Measurements from ENCODE around the gene BCL7A.

Gene BCL7A

DNA sequence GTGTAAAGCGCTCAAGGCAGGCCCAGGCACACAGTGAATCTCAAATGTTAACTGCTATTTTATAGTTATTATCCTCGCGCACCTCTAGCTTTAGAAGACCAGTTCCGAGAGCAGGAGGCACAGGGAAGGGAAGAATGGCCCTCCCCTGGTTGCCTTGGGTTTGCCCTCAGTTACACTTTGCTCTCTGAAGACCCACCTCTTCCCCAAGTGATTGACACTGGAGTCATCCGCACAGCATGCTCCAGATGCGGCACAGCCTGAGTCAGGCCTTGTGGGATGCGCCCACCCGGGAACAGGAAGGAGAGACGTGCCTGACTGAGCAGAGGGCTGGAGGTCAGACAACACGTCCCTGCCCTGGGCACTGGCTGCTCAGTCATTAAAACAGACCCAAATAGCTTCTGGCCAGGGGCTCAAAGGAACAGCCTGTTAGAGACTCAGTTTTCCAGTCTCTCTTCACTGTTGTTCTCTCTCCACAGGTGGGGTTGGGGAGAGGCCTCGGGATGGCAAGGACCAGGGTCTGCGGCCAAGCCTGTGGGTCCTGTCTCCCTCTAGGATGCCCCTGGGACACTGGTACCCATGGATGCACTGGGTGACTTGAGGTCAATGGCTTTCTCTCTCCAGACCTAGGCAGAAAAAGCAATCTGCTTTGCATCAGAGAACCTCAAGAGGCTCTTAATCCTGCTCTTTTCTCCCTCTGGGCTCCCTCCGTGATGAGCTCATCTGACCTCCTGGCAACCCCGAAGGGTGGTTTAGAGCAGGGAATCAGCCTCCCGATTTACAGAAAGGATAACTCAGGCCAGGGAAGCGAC, 43.3 kb downstream of the BCL7A start:
- Histone ChIP-seq H3K9me3 (ENCODE audit: insufficient read depth, low read length) (no peaks in the 10 kb centered on the region), H3F3A (ENCODE audit: insufficient read depth) (peaks cover 40% of the 10 kb centered on the region), H2AFZ (ENCODE audit: low read depth, low read length, severe bottlenecking) (peak overlapping the region; percentile 46), H3K79me2 (ENCODE audit: insufficient read depth, low read length) (no peaks in the 10 kb centered on the region; the same call in 1 of the 2 replicates), H3K9me2 (replicated peaks; ENCODE audit: insufficient read depth, low read length) (no peaks in the 10 kb centered on the region), H3K4me3 (ENCODE audit: insufficient read depth, low read length, poor library complexity, severe bottlenecking) (peak overlapping the region; percentile 58), H3K27me3 (ENCODE audit: low read length) (no peaks in the 10 kb centered on the region), H3K27ac (ENCODE audit: low read depth, low read length) (no peak overlapping the region), H3K9ac (ENCODE audit: low read length) (peak overlapping the region; percentile 54), H3K36me3 (ENCODE audit: low read length) (peaks cover 4% of the 10 kb centered on the region; the same call in 1 of the 2 replicates), H3K4me2 (ENCODE audit: low read depth, low read length, poor library complexity, severe bottlenecking) (peak overlapping the region; percentile 70), H4K20me1 (ENCODE audit: low read depth, low read length) (no peaks in the 10 kb centered on the region)
- TF ChIP-seq, protein P1, sequence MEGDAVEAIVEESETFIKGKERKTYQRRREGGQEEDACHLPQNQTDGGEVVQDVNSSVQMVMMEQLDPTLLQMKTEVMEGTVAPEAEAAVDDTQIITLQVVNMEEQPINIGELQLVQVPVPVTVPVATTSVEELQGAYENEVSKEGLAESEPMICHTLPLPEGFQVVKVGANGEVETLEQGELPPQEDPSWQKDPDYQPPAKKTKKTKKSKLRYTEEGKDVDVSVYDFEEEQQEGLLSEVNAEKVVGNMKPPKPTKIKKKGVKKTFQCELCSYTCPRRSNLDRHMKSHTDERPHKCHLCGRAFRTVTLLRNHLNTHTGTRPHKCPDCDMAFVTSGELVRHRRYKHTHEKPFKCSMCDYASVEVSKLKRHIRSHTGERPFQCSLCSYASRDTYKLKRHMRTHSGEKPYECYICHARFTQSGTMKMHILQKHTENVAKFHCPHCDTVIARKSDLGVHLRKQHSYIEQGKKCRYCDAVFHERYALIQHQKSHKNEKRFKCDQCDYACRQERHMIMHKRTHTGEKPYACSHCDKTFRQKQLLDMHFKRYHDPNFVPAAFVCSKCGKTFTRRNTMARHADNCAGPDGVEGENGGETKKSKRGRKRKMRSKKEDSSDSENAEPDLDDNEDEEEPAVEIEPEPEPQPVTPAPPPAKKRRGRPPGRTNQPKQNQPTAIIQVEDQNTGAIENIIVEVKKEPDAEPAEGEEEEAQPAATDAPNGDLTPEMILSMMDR (IDR thresholded peaks at IDR 0.05; ENCODE audit: insufficient read depth, low read length, poor library complexity, severe bottlenecking), result no peak
- TF ChIP-seq EZH2phosphoT487 (conservative IDR thresholded peaks at IDR 0.05; ENCODE audit: low read length), result no peak

GRCh38 chr12:122067548-122067947, 45.9 kb downstream of the BCL7A start:
- Histone ChIP-seq H3K9ac (ENCODE audit: low read length) (no peak overlapping the region), H2AFZ (ENCODE audit: low read depth, low read length, severe bottlenecking) (no peak overlapping the region), H3K27ac (ENCODE audit: low read depth, low read length) (no peak overlapping the region), H3K4me2 (ENCODE audit: low read depth, low read length, poor library complexity, severe bottlenecking) (peak overlapping the region; percentile 6), H3F3A (ENCODE audit: insufficient read depth) (peaks cover 17% of the 10 kb centered on the region), H3K9me2 (replicated peaks; ENCODE audit: insufficient read depth, low read length) (no peaks in the 10 kb centered on the region), H3K79me2 (ENCODE audit: insufficient read depth, low read length) (no peaks in the 10 kb centered on the region; the same call in 1 of the 2 replicates), H3K4me3 (ENCODE audit: insufficient read depth, low read length, poor library complexity, severe bottlenecking) (no peak overlapping the region), H3K27me3 (ENCODE audit: low read length) (no peaks in the 10 kb centered on the region), H4K20me1 (ENCODE audit: low read depth, low read length) (no peaks in the 10 kb centered on the region), H3K36me3 (ENCODE audit: low read length) (no peaks in the 10 kb centered on the region), H3K9me3 (ENCODE audit: insufficient read depth, low read length) (no peaks in the 10 kb centered on the region)
- no peak for TF ChIP-seq EZH2phosphoT487 (conservative IDR thresholded peaks at IDR 0.05; ENCODE audit: low read length)
- TF ChIP-seq, protein P1 (IDR thresholded peaks at IDR 0.05; ENCODE audit: insufficient read depth, low read length, poor library complexity, severe bottlenecking), result no peak

- Histone ChIP-seq H3K9ac (ENCODE audit: low read length) (no peak overlapping the region), H4K20me1 (ENCODE audit: low read depth, low read length) (no peaks in the 10 kb centered on the region), H3K27me3 (ENCODE audit: low read length) (no peaks in the 10 kb centered on the region), H3K9me3 (ENCODE audit: insufficient read depth, low read length) (no peaks in the 10 kb centered on the region), H3K36me3 (ENCODE audit: low read length) (no peaks in the 10 kb centered on the region), H3K4me2 (ENCODE audit: low read depth, low read length, poor library complexity, severe bottlenecking) (peak overlapping the region; percentile 6), H3K27ac (ENCODE audit: low read depth, low read length) (no peak overlapping the region), H3K79me2 (ENCODE audit: insufficient read depth, low read length) (no peaks in the 10 kb centered on the region; the same call in 1 of the 2 replicates), H3F3A (ENCODE audit: insufficient read depth) (peaks cover 12% of the 10 kb centered on the region), H3K9me2 (replicated peaks; ENCODE audit: insufficient read depth, low read length) (no peaks in the 10 kb centered on the region), H2AFZ (ENCODE audit: low read depth, low read length, severe bottlenecking) (no peak overlapping the region), H3K4me3 (ENCODE audit: insufficient read depth, low read length, poor library complexity, severe bottlenecking) (no peak overlapping the region)
- TF ChIP-seq, protein P1 (IDR thresholded peaks at IDR 0.05; ENCODE audit: insufficient read depth, low read length, poor library complexity, severe bottlenecking), result no peak
- TF ChIP-seq EZH2phosphoT487 (conservative IDR thresholded peaks at IDR 0.05; ENCODE audit: low read length), result no peak
These were observed 46.3 kb downstream of the BCL7A start for GRCh38 chr12:122067966-122068365.

Data from SU-DHL-6 (cell line).